ENCODE data around the gene SMIM11.
"Not testable (repeated sequence)": the region's sequence is repeated elsewhere in the genome, so short reads cannot be mapped to it uniquely, and the experiment has no call there.

The SMIM11 gene

DNA sequence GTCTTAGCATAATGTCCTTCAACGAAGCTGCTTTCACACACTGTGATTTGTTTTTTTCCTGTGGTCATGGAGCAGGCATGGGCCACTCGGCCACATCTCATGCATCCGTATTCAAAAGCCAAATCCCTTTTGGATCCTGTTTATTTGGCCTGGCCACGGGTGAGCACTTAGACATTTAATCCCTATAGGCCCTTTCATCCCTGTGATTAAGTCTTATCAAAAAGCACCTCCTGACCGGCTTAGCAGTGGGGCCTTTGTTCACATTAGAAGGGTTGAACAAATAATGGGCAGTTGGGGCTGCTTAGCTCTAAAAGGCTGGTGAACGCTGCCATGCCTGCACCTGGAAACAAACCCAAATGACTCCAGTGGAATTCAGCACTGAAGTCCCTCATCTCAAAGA is 9.5 kb upstream of the SMIM11 start:
- Histone ChIP-seq H3K27ac (ENCODE audit: insufficient read depth, low read depth, low read length, poor library complexity, severe bottlenecking) (no peak overlapping the region), H3K27me3 (ENCODE audit: control insufficient read depth, insufficient read depth, low read length, poor library complexity, severe bottlenecking) (no peaks in the 10 kb centered on the region), H3K4me1 (ENCODE audit: control insufficient read depth, insufficient read depth, low read length) (peaks cover 4% of the 10 kb centered on the region), H3K9me3 (ENCODE audit: control insufficient read depth, low read length) (no peaks in the 10 kb centered on the region), H3K36me3 (ENCODE audit: control insufficient read depth, insufficient read depth, low read length) (no peaks in the 10 kb centered on the region), H3K4me3 (ENCODE audit: insufficient read depth, low read depth, low read length) (no peak overlapping the region)
- 69 to 76% methylated on average over 6 of the region's 6 CpGs for WGBS, 2 experiments

DNA sequence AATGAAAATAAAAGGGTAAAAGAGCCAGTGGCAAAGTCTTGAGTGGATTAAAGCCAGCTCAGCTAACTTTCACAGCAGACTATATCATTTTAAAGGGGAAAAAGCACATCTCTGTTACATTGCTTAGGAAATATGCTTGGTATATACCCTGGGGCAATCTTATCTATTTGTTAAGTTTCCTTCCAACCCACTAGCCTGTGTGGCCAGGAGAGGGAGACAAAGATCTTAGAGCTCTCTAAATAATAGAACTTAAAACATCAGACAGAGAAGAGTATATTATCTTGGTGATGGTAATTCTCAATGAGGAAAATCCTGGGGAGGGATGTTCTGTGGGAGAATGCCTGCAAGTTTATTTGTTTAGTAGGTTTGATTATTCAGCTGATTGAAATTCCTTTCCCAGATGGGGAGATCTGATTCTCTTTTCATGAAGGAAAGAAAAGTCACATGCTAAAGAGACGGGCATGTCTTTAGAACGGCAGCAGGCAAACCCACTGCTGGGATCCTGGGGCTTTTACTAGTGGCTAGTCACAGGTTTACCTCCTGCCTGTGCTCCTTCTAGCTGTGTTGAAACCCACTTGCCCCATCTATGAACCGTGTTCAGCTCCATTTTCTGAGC is 7.9 kb upstream of the SMIM11 start:
- H3K9me3 ChIP-seq (ENCODE audit: control insufficient read depth, low read length): no peaks in the 10 kb centered on the region
- H3K27me3 ChIP-seq (ENCODE audit: control insufficient read depth, insufficient read depth, low read length, poor library complexity, severe bottlenecking): no peaks in the 10 kb centered on the region
- H3K36me3 ChIP-seq (ENCODE audit: control insufficient read depth, insufficient read depth, low read length): no peaks in the 10 kb centered on the region
- H3K4me1 ChIP-seq (ENCODE audit: control insufficient read depth, insufficient read depth, low read length): peaks cover 4% of the 10 kb centered on the region
- 44 to 51% methylated on average over 3 of the region's 3 CpGs for WGBS, 2 experiments
- no peak overlapping the region for H3K4me3 ChIP-seq (ENCODE audit: insufficient read depth, low read depth, low read length)
- no peak overlapping the region for H3K27ac ChIP-seq (ENCODE audit: insufficient read depth, low read depth, low read length, poor library complexity, severe bottlenecking)

GRCh38 chr21:34369741-34370140 is 5.6 kb upstream of the SMIM11 start:
- Histone ChIP-seq H3K9me3 (ENCODE audit: control insufficient read depth, low read length) (no peaks in the 10 kb centered on the region), H3K4me3 (ENCODE audit: insufficient read depth, low read depth, low read length) (no peak overlapping the region), H3K4me1 (ENCODE audit: control insufficient read depth, insufficient read depth, low read length) (peaks cover 4% of the 10 kb centered on the region), H3K27me3 (ENCODE audit: control insufficient read depth, insufficient read depth, low read length, poor library complexity, severe bottlenecking) (no peaks in the 10 kb centered on the region), H3K27ac (ENCODE audit: insufficient read depth, low read depth, low read length, poor library complexity, severe bottlenecking) (no peak overlapping the region), H3K36me3 (ENCODE audit: control insufficient read depth, insufficient read depth, low read length) (no peaks in the 10 kb centered on the region)
- WGBS, 2 experiments: 94% methylated on average over 1 of the region's 1 CpG; no CpG with 5 or more reads in 1 of the 2 experiments

DNA sequence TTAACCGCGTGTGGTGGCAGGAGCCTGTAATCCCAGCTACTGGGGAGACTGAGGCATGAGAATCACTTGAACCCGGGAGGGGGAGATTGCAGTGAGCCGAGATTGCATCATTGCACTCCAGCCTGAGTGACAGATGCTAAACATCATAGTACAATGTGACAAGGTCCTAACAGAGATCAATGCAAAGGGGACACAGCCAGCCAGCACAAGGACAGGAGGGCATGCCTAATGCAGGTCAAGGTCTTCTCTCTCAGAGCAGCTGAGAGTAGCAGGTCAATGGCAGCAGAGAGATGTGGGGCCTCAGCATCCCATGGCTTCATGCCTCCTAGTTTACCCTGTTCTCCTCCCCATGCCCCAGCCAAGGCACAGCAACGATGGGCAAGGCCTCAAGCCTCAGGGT is 3.0 kb upstream of the SMIM11 start:
- H3K27me3 ChIP-seq (ENCODE audit: control insufficient read depth, insufficient read depth, low read length, poor library complexity, severe bottlenecking): no peaks in the 10 kb centered on the region
- WGBS, 2 experiments: 81 to 85% methylated on average over 5 of the region's 5 CpGs
- no peak overlapping the region for H3K27ac ChIP-seq (ENCODE audit: insufficient read depth, low read depth, low read length, poor library complexity, severe bottlenecking)
- no peak overlapping the region for H3K4me3 ChIP-seq (ENCODE audit: insufficient read depth, low read depth, low read length)
- H3K4me1 ChIP-seq (ENCODE audit: control insufficient read depth, insufficient read depth, low read length): no peaks in the 10 kb centered on the region
- no peaks in the 10 kb centered on the region for H3K36me3 ChIP-seq (ENCODE audit: control insufficient read depth, insufficient read depth, low read length)
- no peaks in the 10 kb centered on the region for H3K9me3 ChIP-seq (ENCODE audit: control insufficient read depth, low read length)

GRCh38 chr21:34374462-34374861 is 845 bp upstream of the SMIM11 start:
- H3K9me3 ChIP-seq (ENCODE audit: control insufficient read depth, low read length); H3K27ac ChIP-seq (ENCODE audit: insufficient read depth, low read depth, low read length, poor library complexity, severe bottlenecking); H3K27me3 ChIP-seq (ENCODE audit: control insufficient read depth, insufficient read depth, low read length, poor library complexity, severe bottlenecking); H3K4me3 ChIP-seq (ENCODE audit: insufficient read depth, low read depth, low read length); H3K36me3 ChIP-seq (ENCODE audit: control insufficient read depth, insufficient read depth, low read length); H3K4me1 ChIP-seq (ENCODE audit: control insufficient read depth, insufficient read depth, low read length): not testable (repeated sequence)
- WGBS, 2 experiments: no CpG with 5 or more reads among the region's 8 CpGs

GRCh38 chr21:34375619-34375972 is 289 bp downstream of the SMIM11 start:
- H3K36me3 ChIP-seq (ENCODE audit: control insufficient read depth, insufficient read depth, low read length); H3K27ac ChIP-seq (ENCODE audit: insufficient read depth, low read depth, low read length, poor library complexity, severe bottlenecking); H3K27me3 ChIP-seq (ENCODE audit: control insufficient read depth, insufficient read depth, low read length, poor library complexity, severe bottlenecking); H3K4me3 ChIP-seq (ENCODE audit: insufficient read depth, low read depth, low read length); H3K4me1 ChIP-seq (ENCODE audit: control insufficient read depth, insufficient read depth, low read length); H3K9me3 ChIP-seq (ENCODE audit: control insufficient read depth, low read length): not testable (repeated sequence)
- WGBS, 2 experiments: no CpG with 5 or more reads among the region's 33 CpGs

GRCh38 chr21:34383138-34383537 is 7.8 kb downstream of the SMIM11 start:
- no CpG with 5 or more reads among the region's 2 CpGs for WGBS, 2 experiments
- H3K4me3 ChIP-seq (ENCODE audit: insufficient read depth, low read depth, low read length); H3K36me3 ChIP-seq (ENCODE audit: control insufficient read depth, insufficient read depth, low read length); H3K27me3 ChIP-seq (ENCODE audit: control insufficient read depth, insufficient read depth, low read length, poor library complexity, severe bottlenecking); H3K4me1 ChIP-seq (ENCODE audit: control insufficient read depth, insufficient read depth, low read length); H3K9me3 ChIP-seq (ENCODE audit: control insufficient read depth, low read length); H3K27ac ChIP-seq (ENCODE audit: insufficient read depth, low read depth, low read length, poor library complexity, severe bottlenecking): not testable (repeated sequence)

- not testable (repeated sequence) for H3K9me3 ChIP-seq (ENCODE audit: control insufficient read depth, low read length); H3K27me3 ChIP-seq (ENCODE audit: control insufficient read depth, insufficient read depth, low read length, poor library complexity, severe bottlenecking); H3K4me1 ChIP-seq (ENCODE audit: control insufficient read depth, insufficient read depth, low read length); H3K36me3 ChIP-seq (ENCODE audit: control insufficient read depth, insufficient read depth, low read length); H3K4me3 ChIP-seq (ENCODE audit: insufficient read depth, low read depth, low read length); H3K27ac ChIP-seq (ENCODE audit: insufficient read depth, low read depth, low read length, poor library complexity, severe bottlenecking)
- WGBS, 2 experiments: no CpG with 5 or more reads among the region's 14 CpGs
Observed at GRCh38 chr21:34383724-34384415, 8.6 kb downstream of the SMIM11 start.

- H3K36me3 ChIP-seq (ENCODE audit: control insufficient read depth, insufficient read depth, low read length); H3K27ac ChIP-seq (ENCODE audit: insufficient read depth, low read depth, low read length, poor library complexity, severe bottlenecking); H3K9me3 ChIP-seq (ENCODE audit: control insufficient read depth, low read length); H3K27me3 ChIP-seq (ENCODE audit: control insufficient read depth, insufficient read depth, low read length, poor library complexity, severe bottlenecking); H3K4me3 ChIP-seq (ENCODE audit: insufficient read depth, low read depth, low read length); H3K4me1 ChIP-seq (ENCODE audit: control insufficient read depth, insufficient read depth, low read length): not testable (repeated sequence)
- WGBS, 2 experiments: no CpG with 5 or more reads among the region's 5 CpGs
Observed at GRCh38 chr21:34400522-34400921, 25.2 kb downstream of the SMIM11 start.

DNA sequence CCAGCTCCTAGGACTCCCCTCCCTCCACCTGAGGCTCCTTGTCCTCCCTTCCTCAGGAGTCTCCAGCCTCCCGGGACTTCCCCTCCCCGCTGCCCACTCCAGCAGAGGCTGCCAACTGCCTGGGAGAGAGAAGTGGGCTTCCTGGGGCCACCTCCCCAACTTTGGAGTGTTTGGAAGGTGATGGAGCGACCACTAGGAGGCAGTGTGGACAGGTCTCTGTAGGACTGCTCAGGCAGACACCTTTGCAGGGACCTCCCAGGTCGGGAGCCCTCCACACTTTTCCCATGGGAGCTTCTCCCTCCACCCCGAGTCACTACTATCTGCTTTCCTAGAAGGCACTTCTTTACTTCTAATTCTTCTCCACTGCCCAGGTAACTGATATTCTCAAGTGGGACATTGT is 29.4 kb downstream of the SMIM11 start:
- WGBS, 2 experiments: no CpG with 5 or more reads among the region's 5 CpGs
- H3K4me3 ChIP-seq (ENCODE audit: insufficient read depth, low read depth, low read length); H3K27me3 ChIP-seq (ENCODE audit: control insufficient read depth, insufficient read depth, low read length, poor library complexity, severe bottlenecking); H3K4me1 ChIP-seq (ENCODE audit: control insufficient read depth, insufficient read depth, low read length); H3K27ac ChIP-seq (ENCODE audit: insufficient read depth, low read depth, low read length, poor library complexity, severe bottlenecking); H3K9me3 ChIP-seq (ENCODE audit: control insufficient read depth, low read length); H3K36me3 ChIP-seq (ENCODE audit: control insufficient read depth, insufficient read depth, low read length): not testable (repeated sequence)

- WGBS, 2 experiments: no CpG with 5 or more reads among the region's 2 CpGs
- H3K4me1 ChIP-seq (ENCODE audit: control insufficient read depth, insufficient read depth, low read length); H3K27ac ChIP-seq (ENCODE audit: insufficient read depth, low read depth, low read length, poor library complexity, severe bottlenecking); H3K4me3 ChIP-seq (ENCODE audit: insufficient read depth, low read depth, low read length); H3K9me3 ChIP-seq (ENCODE audit: control insufficient read depth, low read length); H3K36me3 ChIP-seq (ENCODE audit: control insufficient read depth, insufficient read depth, low read length); H3K27me3 ChIP-seq (ENCODE audit: control insufficient read depth, insufficient read depth, low read length, poor library complexity, severe bottlenecking): not testable (repeated sequence)
Observed at GRCh38 chr21:34405686-34406085, 30.4 kb downstream of the SMIM11 start.

Measured in ectodermal cell (in vitro differentiated cells).